G401 (cell line): Measurements from ENCODE around the gene DNMBP. TPM values are rescaled to one million over a fixed set of nuclear protein-coding genes. Genes with fewer than 3 reads are reported as not detected.
A peak's percentile ranks its signal among the peaks of the same experiment; 100 is the strongest.
"Not testable (repeated sequence)": the region's sequence is repeated elsewhere in the genome, so short reads cannot be mapped to it uniquely, and the experiment has no call there.

Experiments used
- DNase-seq: peaks from one replicate; pipeline ENCODE4 v3.0.0-alpha.2; 2015; ENCODE audit warnings: low spot score
- in situ Hi-C: cut with HindIII; loops from 2 replicates; pipeline ENCODE4 v1.10.0; 2016; ENCODE audit warnings: low sequenced_read_pairs, mixed read lengths
- total RNA-seq: library from RNA; depleted of rRNA; stranded (reverse); fragments of >200 nt; shearing (Covaris generic); gene quantifications from 2 replicates; pipeline ENCODE4 v1.2.3, GENCODE V29; 2014

Gene DNMBP
- total RNA-seq, 1 experiment from 2014 or later, result 17.7 TPM

- in situ Hi-C loops, result no loop called here
- no peak for DNase-seq
Observed at GRCh38 chr10:100021322-100021721, 11.6 kb upstream of the DNMBP start.

GRCh38 chr10:100020886-100021253 lies 11.1 kb upstream of the DNMBP start:
- no peak for DNase-seq
- in situ Hi-C loops, result no loop called here

DNA sequence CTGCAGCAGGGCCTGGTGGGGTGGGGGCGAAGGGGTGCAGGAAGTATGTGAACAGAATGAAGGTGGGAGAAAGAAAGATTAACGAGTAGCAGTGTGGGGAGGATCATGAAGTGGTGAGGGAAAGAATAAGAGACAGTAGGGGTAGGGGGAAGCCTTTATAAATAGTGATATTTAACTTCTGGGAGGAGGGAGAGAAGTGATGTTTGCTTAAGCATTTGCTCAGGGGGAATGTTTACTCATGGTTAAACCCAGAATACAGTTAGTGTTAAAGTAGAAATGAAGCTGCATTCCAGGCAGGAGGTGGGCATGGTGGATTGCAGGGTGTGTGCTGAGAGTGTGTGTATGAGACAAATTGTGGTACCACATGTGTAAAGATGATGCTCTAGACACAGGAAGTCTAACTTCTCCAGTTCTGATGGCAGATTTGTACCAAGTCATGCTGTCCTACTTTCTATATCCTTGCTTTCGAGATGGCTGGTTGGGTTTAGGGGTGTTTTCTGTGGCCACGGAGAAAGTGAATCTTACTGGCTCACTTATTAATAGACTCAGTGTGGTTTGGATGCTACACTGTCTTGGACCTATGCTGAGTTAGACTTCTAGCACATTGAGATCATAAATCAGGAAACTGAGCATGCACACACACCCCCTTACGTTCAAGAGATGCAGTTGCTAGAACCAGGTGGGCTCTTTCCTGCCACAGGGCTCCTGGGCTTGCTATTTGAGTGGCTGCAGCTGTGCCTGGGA lies 10.6 kb upstream of the DNMBP start:
- no peak for DNase-seq
- in situ Hi-C loops, result no loop called here

GRCh38 chr10:100019787-100020141 lies 10.0 kb upstream of the DNMBP start:
- in situ Hi-C loops, result no loop called here
- no peak for DNase-seq

GRCh38 chr10:100014071-100014762 lies 4.5 kb upstream of the DNMBP start:
- DNase-seq, result no peak
- in situ Hi-C loops, result no loop called here

GRCh38 chr10:100013621-100014020 lies 3.9 kb upstream of the DNMBP start:
- in situ Hi-C loops, result no loop called here

DNA sequence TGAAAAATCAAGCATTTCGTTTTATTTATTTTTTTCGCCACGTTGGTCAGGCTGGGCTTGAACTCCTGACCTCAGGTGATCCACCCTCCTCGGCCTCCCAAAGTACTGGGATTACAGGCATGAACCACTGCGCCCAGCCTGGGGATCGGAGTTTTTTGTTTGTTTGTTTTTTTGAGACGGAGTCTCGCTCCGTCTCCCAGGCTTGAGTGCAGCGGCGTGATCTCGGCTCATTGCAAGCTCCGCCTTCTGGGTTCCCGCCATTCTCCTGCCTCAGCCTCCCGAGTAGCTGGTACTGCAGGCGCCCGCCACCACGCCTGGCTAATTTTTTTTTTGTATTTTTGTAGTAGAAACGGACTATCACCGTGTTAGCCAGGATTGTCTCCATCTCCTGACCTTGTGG lies 2.2 kb upstream of the DNMBP start:
- DNase-seq, in situ Hi-C loops: not testable (repeated sequence)

More at GRCh38 chr10:100013621-100014020, 3.9 kb upstream of the DNMBP start:
- no peak for DNase-seq

- in situ Hi-C loops, result no loop called here
- peak; percentile 46 for DNase-seq
Observed at GRCh38 chr10:100009283-100009792, 409 bp downstream of the DNMBP start.

GRCh38 chr10:100008708-100009282 lies 952 bp downstream of the DNMBP start:
- in situ Hi-C loops, result no loop called here
- peak; percentile 58 for DNase-seq

DNA sequence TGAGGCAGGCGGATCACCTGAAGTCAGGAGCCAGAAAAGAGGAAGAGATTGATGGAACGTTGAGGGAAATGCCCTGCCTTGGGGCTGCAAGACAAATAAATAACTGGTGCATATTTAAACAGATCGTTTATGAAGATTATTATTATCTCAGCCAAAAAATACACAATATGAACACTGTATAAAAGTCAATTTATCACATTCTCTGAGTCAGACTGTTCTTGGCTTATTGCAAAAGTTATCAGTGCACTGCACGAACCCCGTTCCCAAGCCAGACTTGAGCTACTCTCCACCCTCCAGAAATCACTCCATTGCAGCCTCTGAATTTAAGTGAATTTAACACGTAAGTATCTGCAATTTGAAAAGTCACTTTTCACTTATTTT lies 1.6 kb downstream of the DNMBP start:
- in situ Hi-C loops, result no loop called here

DNA sequence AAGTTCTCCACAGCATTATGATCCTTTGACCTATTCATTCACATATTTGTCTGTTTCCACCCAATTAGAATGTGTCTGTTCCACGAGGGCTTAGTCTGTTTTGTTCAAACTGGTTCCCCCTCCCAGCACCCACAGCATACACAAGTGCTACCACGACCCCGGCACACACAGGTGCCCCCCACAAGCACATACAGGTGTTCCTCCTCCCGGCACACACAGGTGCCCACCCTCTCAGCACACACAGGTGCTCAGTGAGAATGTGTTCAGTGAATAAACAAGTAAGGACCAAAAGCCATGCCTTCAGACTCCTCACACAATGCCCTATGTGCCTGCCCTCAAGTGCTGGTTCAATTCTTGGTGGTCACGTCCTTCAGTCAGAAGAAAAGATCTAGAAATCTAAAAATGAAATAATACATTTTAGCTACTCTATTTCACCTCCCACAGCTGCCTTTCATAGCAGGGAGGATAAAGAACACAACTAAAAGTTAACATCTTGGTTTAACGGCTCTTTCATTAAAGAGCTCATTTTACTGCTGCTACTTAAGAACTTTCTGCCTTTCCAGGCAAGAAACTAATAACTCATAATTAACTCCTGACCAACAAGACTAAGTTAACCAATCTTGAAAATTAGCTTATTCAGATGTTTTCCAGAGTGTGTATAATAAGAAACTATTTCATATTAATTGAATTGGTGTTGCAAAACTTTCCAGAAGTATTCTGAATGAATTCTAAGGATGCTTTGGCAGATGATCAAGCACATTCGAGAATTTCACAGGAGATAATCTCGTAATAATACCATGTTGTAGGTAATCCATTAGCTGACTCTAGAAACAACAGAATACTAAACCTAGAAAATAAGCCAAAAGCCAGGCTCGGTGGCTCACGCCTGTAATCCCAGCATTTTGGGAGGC lies 2.3 kb downstream of the DNMBP start:
- DNase-seq, result peak; percentile 10
- in situ Hi-C loops, result no loop called here

More for the DNA sequence above, 1.6 kb downstream of the DNMBP start:
- peak; percentile 55 for DNase-seq

- in situ Hi-C loops, result no loop called here
- DNase-seq, result peak; percentile 21
Observed at GRCh38 chr10:100006243-100006886, 3.4 kb downstream of the DNMBP start.

GRCh38 chr10:100004805-100005510 lies 4.8 kb downstream of the DNMBP start:
- DNase-seq, result no peak
- in situ Hi-C loops, result no loop called here

DNA sequence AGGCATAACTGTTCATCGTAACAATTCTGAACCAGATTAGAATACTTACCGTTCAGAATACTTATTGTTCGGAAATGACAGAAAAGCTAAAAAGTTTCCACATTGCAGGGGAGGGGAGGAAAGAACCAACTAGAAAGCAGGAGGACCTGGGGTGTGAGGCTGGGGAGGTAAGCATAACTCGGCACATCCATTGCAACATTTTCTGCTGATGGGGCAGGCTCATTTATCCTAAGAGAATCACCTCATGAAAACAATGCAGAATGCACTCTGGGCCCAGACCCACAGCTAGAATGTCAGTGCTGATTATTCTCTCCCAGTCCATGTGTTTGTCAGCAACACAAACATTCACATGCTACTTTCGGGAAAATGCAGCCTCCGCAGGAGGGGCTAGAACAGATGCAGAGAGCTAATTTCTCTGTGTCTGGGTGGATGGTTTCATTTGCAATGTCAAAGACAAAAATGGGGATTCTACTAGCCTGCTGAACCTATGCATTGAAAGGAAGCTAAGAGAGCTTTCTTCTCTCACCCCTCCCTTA lies 9.6 kb downstream of the DNMBP start:
- in situ Hi-C loops, result no loop called here
- no peak for DNase-seq

- DNase-seq, result no peak
- in situ Hi-C loops, result no loop called here
Observed at GRCh38 chr10:99999319-100000108, 10.2 kb downstream of the DNMBP start.

- in situ Hi-C loops, result no loop called here
- no peak for DNase-seq
Observed at GRCh38 chr10:99998889-99999288, 10.9 kb downstream of the DNMBP start.
